ENCODE data around the gene APOO.
A peak's percentile ranks its signal among the peaks of the same experiment; 100 is the strongest.

Gene APOO

GRCh38 chrX:23813808-23814207 lies 93.9 kb downstream of the APOO start:
- DNase-seq, result no peak

GRCh38 chrX:23811656-23812055 lies 96.1 kb downstream of the APOO start:
- no peak for DNase-seq

- DNase-seq, result no peak
These were observed 96.6 kb downstream of the APOO start for GRCh38 chrX:23811108-23811651.

GRCh38 chrX:23810279-23810678 lies 97.5 kb downstream of the APOO start:
- no peak for DNase-seq

GRCh38 chrX:23805389-23805788 lies 102.3 kb downstream of the APOO start:
- no peak for DNase-seq

- no peak for DNase-seq
These were observed 103.2 kb downstream of the APOO start for GRCh38 chrX:23804578-23804977.

- DNase-seq, result no peak
These were observed 103.8 kb downstream of the APOO start for GRCh38 chrX:23803931-23804381.

- DNase-seq, result no peak
These were observed 105.3 kb downstream of the APOO start for GRCh38 chrX:23802431-23802830.

- no peak for DNase-seq
These were observed 108.2 kb downstream of the APOO start for GRCh38 chrX:23799469-23800065.

- DNase-seq, result peak; percentile 18
These were observed 110.2 kb downstream of the APOO start for GRCh38 chrX:23797371-23798128.

- DNase-seq, result no peak
These were observed 112.5 kb downstream of the APOO start for GRCh38 chrX:23795221-23795620.

- peak; percentile 36 for DNase-seq
These were observed 114.7 kb downstream of the APOO start for GRCh38 chrX:23792861-23793553.

GRCh38 chrX:23790155-23790497 lies 117.6 kb downstream of the APOO start:
- DNase-seq, result no peak

GRCh38 chrX:23789386-23790154 lies 118.2 kb downstream of the APOO start:
- no peak for DNase-seq

GRCh38 chrX:23788946-23789345 lies 118.8 kb downstream of the APOO start:
- no peak for DNase-seq

- no peak for DNase-seq
These were observed 119.2 kb downstream of the APOO start for GRCh38 chrX:23788521-23788920.

- DNase-seq, result no peak
These were observed 120.0 kb downstream of the APOO start for GRCh38 chrX:23787745-23788118.

- no peak for DNase-seq
These were observed 121.4 kb downstream of the APOO start for GRCh38 chrX:23786268-23786815.

GRCh38 chrX:23785580-23785979 lies 122.2 kb downstream of the APOO start:
- DNase-seq, result no peak

GRCh38 chrX:23784470-23785331 lies 123.0 kb downstream of the APOO start:
- no peak for DNase-seq

GRCh38 chrX:23783589-23784469 lies 123.9 kb downstream of the APOO start:
- DNase-seq, result no peak
